ENCODE data around the gene NCAM2.
A peak's percentile ranks its signal among the peaks of the same experiment; 100 is the strongest.

NCAM2 gene

DNA sequence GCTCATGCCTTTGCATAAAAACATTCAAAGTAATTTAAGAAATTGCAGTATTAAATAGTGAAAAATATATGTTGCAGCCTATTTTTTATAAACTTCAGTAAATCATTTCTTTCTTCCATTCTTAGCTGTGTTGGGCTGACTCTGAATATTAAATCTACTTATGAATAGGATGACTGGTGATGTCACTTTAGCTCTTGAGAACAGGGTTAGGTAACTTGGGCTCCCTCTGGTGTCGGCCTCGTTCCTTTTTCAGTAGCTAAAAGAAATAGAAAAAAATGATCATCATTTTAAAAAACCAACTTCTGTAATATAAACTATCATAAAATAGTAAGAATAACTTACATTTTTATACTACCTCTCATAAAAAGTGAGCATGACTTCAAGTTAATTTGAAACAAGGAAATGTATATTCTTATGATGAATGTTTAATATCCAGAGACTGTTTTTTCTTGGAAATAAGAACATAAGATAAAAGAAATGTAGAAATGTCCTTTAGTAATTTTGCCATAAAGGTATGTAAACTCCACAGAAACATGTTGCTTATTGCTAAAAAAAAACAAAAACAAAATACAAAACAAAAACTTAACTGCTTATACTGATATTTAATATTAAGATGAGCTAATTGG lies 26.8 kb upstream of the NCAM2 start:
- H2AFZ ChIP-seq: no peak overlapping the region
- no peak overlapping the region for H3K4me2 ChIP-seq (ENCODE audit: low read length)
- H3K27me3 ChIP-seq (ENCODE audit: control insufficient read depth, insufficient read depth, low read length): no peaks in the 10 kb centered on the region
- H3K79me2 ChIP-seq: no peaks in the 10 kb centered on the region
- no peak overlapping the region for H3K9ac ChIP-seq
- TF ChIP-seq CTCF (IDR thresholded peaks at IDR 0.05): no peak
- H3K9me3 ChIP-seq (ENCODE audit: control insufficient read depth, low read length): no peaks in the 10 kb centered on the region
- no peak overlapping the region for H3K27ac ChIP-seq
- H3K4me1 ChIP-seq: no peaks in the 10 kb centered on the region
- no peak overlapping the region for H3K4me3 ChIP-seq (ENCODE audit: low read depth, low read length)
- no peaks in the 10 kb centered on the region for H3K36me3 ChIP-seq (ENCODE audit: control insufficient read depth, insufficient read depth, low read length)

DNA sequence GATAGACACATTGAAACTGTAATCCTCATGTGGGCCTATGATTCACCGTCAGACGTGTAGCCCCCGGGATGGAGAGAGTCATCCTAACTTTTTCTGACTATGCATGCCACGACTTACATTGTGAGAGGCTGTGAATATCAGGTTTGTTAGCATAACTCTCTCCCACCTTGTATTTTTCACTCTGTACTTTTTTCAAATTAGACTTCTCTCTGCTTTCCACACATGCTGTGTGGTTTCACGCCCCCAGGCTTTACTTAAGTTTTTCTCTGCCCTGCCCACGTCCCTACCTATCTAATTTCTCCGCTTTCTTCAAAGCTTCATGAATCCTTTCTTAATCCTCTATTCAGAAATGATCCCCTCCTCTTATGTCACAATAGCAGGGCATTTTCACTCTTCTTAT lies 3.4 kb upstream of the NCAM2 start:
- Histone ChIP-seq H3K79me2 (no peaks in the 10 kb centered on the region), H3K27me3 (ENCODE audit: control insufficient read depth, insufficient read depth, low read length) (no peaks in the 10 kb centered on the region), H3K4me2 (ENCODE audit: low read length) (no peak overlapping the region), H3K27ac (no peak overlapping the region), H3K4me1 (no peaks in the 10 kb centered on the region), H3K9ac (no peak overlapping the region), H3K36me3 (ENCODE audit: control insufficient read depth, insufficient read depth, low read length) (no peaks in the 10 kb centered on the region), H2AFZ (no peak overlapping the region), H3K4me3 (ENCODE audit: low read depth, low read length) (no peak overlapping the region), H3K9me3 (ENCODE audit: control insufficient read depth, low read length) (no peaks in the 10 kb centered on the region)
- TF ChIP-seq CTCF (IDR thresholded peaks at IDR 0.05): no peak

DNA sequence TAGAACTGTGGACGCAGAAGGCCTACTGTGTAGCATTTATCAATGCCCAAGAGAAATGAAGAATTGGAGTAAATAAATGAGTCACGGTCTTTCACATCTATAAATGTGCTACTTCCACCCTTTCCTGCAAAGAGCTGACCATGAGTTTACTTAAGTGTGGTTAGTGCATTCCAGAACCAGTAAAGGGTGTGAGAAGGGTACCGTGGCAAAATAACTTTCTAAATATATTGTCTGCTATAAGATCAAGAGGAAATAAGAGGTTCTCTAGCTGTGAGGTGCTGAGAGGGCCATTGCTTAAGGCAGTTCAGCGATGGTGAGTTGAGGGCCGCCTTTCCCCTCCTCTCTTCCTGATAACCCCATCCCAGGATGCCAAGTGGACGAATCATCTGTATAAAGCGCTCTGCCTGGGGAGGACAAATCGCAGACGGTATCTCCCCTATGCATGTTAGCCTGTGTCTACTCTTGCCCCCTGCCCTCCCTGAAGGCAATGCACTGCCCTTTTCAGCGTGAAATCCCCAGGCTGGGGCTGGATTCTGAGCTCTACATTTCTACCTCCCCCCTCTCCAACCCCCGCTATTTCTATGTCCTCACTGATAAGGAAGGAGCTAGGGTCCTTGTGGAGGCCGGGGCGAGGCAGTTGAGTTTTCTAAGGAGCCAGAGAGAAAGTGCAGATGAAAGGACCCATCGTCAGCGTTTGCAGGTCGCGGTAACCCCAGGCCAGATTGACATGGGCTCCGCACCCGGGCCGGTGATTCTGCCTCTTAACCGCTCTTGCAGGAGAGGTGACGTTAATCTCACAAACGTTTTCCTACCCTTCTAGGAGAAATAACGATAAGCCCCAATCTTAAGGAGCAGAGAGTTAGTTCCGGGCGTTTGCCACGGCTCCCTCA lies 1.5 kb upstream of the NCAM2 start:
- no peaks in the 10 kb centered on the region for H3K27me3 ChIP-seq (ENCODE audit: control insufficient read depth, insufficient read depth, low read length)
- H3K79me2 ChIP-seq: no peaks in the 10 kb centered on the region

GRCh38 chr21:20997311-20997635 lies 936 bp upstream of the NCAM2 start:
- Histone ChIP-seq H3K36me3 (ENCODE audit: control insufficient read depth, insufficient read depth, low read length) (no peaks in the 10 kb centered on the region), H3K79me2 (no peaks in the 10 kb centered on the region), H3K4me3 (ENCODE audit: low read depth, low read length) (no peak overlapping the region), H3K4me2 (ENCODE audit: low read length) (peak overlapping the region; percentile 68), H2AFZ (peak overlapping the region; percentile 68), H3K27me3 (ENCODE audit: control insufficient read depth, insufficient read depth, low read length) (no peaks in the 10 kb centered on the region), H3K27ac (no peak overlapping the region), H3K9me3 (ENCODE audit: control insufficient read depth, low read length) (no peaks in the 10 kb centered on the region), H3K4me1 (no peaks in the 10 kb centered on the region), H3K9ac (no peak overlapping the region)
- no peak for TF ChIP-seq CTCF (IDR thresholded peaks at IDR 0.05)

More for the DNA sequence above, 1.5 kb upstream of the NCAM2 start:
- Histone ChIP-seq H2AFZ (peak overlapping the region; percentile 68), H3K27ac (no peak overlapping the region), H3K4me1 (no peaks in the 10 kb centered on the region), H3K4me2 (ENCODE audit: low read length) (no peak overlapping the region), H3K9ac (no peak overlapping the region), H3K9me3 (ENCODE audit: control insufficient read depth, low read length) (no peaks in the 10 kb centered on the region), H3K36me3 (ENCODE audit: control insufficient read depth, insufficient read depth, low read length) (no peaks in the 10 kb centered on the region), H3K4me3 (ENCODE audit: low read depth, low read length) (no peak overlapping the region)
- no peak for TF ChIP-seq CTCF (IDR thresholded peaks at IDR 0.05)

Data from parathyroid adenoma (tissue), 2 donors.